ENCODE data around the gene PAAF1. TPM values are rescaled to one million over a fixed set of nuclear protein-coding genes. Genes with fewer than 3 reads are reported as not detected.
A peak's percentile ranks its signal among the peaks of the same experiment; 100 is the strongest.

PAAF1 gene
- total and polyA plus RNA-seq, 2 donors (not counting 1 experiment from before 2014, with no cell fraction given), result 9.2 to 17.5 TPM

GRCh38 chr11:73913472-73913871 is 36.7 kb downstream of the PAAF1 start:
- no peak for DNase-seq (ENCODE audit: low read depth in 2 of 2)
- H3K4me2 ChIP-seq (ENCODE audit: extremely low read depth, insufficient read depth, low read length), result no peak overlapping the region
- TF ChIP-seq EZH2 (IDR thresholded peaks at IDR 0.05; ENCODE audit: low read length, missing control alignments) (no peak), CTCF (conservative IDR thresholded peaks at IDR 0.05 in 1 of 2, IDR thresholded peaks at IDR 0.05 in 1 of 2; ENCODE audit: low read depth in 1 of 2, low read length in 2 of 2) (no peak)

DNA sequence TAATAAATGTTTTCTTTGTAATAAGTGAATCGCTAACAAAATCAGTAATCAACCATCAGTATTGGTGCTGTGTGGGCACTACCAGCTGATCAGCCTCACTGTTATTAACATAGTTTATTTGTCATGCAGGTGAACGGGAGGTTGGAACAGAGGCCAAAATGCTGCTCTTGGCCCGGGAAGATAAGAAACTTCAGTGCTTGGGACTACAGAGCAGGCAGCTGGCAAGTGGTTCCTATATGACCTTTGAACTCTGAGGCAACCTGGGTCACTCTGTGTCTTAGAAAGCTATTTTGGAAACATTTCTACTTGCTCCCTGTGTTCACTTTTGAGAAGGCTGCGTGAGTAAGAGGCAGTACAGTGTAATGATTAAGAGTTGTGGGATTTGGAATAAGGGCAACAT is 37.5 kb downstream of the PAAF1 start:
- H3K9ac ChIP-seq (ENCODE audit: insufficient read depth, low read length), result no peak overlapping the region
- no peaks in the 10 kb centered on the region for H3K27me3 ChIP-seq (ENCODE audit: control insufficient read depth, insufficient read depth, low read length)
- H2AFZ ChIP-seq (ENCODE audit: low read length), result no peak overlapping the region
- no peaks in the 10 kb centered on the region for H3K4me1 ChIP-seq (ENCODE audit: control insufficient read depth, extremely low read depth, insufficient read depth, low read length)
- H3K79me2 ChIP-seq (ENCODE audit: control insufficient read depth, insufficient read depth, low read length), result no peaks in the 10 kb centered on the region
- H4K20me1 ChIP-seq (ENCODE audit: control insufficient read depth, extremely low read depth, insufficient read depth, low read length), result no peaks in the 10 kb centered on the region
- no peak overlapping the region for H3K27ac ChIP-seq (ENCODE audit: insufficient read depth, low read length)
- H3K4me3 ChIP-seq (replicated peaks in 1 of 4; ENCODE audit: control extremely low read depth in 1 of 4, insufficient read depth in 1 of 4, low read depth in 3 of 4, low read length in 4 of 4), result no peak overlapping the region
- no peak overlapping the region for H3K4me2 ChIP-seq (ENCODE audit: extremely low read depth, insufficient read depth, low read length)
- no peak for DNase-seq (ENCODE audit: low read depth in 2 of 2)
- H3K9me3 ChIP-seq (ENCODE audit: control insufficient read depth, insufficient read depth, low read depth, low read length), result no peaks in the 10 kb centered on the region
- no peaks in the 10 kb centered on the region for H3K36me3 ChIP-seq (ENCODE audit: control insufficient read depth, insufficient read depth, low read length)
- TF ChIP-seq CTCF (conservative IDR thresholded peaks at IDR 0.05 in 1 of 2, IDR thresholded peaks at IDR 0.05 in 1 of 2; ENCODE audit: low read depth in 1 of 2, low read length in 2 of 2), result no peak
- no peak for TF ChIP-seq EZH2 (IDR thresholded peaks at IDR 0.05; ENCODE audit: low read length, missing control alignments)

More at GRCh38 chr11:73913472-73913871, 36.7 kb downstream of the PAAF1 start:
- Histone ChIP-seq H3K9me3 (ENCODE audit: control insufficient read depth, insufficient read depth, low read depth, low read length) (no peaks in the 10 kb centered on the region), H3K9ac (ENCODE audit: insufficient read depth, low read length) (no peak overlapping the region), H3K27me3 (ENCODE audit: control insufficient read depth, insufficient read depth, low read length) (no peaks in the 10 kb centered on the region), H3K79me2 (ENCODE audit: control insufficient read depth, insufficient read depth, low read length) (no peaks in the 10 kb centered on the region), H3K36me3 (ENCODE audit: control insufficient read depth, insufficient read depth, low read length) (no peaks in the 10 kb centered on the region), H3K4me3 (replicated peaks in 1 of 4; ENCODE audit: control extremely low read depth in 1 of 4, insufficient read depth in 1 of 4, low read depth in 3 of 4, low read length in 4 of 4) (no peak overlapping the region), H3K27ac (ENCODE audit: insufficient read depth, low read length) (no peak overlapping the region), H2AFZ (ENCODE audit: low read length) (no peak overlapping the region), H4K20me1 (ENCODE audit: control insufficient read depth, extremely low read depth, insufficient read depth, low read length) (no peaks in the 10 kb centered on the region), H3K4me1 (ENCODE audit: control insufficient read depth, extremely low read depth, insufficient read depth, low read length) (no peaks in the 10 kb centered on the region)

- Histone ChIP-seq H3K4me2 (ENCODE audit: extremely low read depth, insufficient read depth, low read length) (no peak overlapping the region), H3K27ac (ENCODE audit: insufficient read depth, low read length) (no peak overlapping the region), H4K20me1 (ENCODE audit: control insufficient read depth, extremely low read depth, insufficient read depth, low read length) (no peaks in the 10 kb centered on the region), H3K36me3 (ENCODE audit: control insufficient read depth, insufficient read depth, low read length) (no peaks in the 10 kb centered on the region), H3K9me3 (ENCODE audit: control insufficient read depth, insufficient read depth, low read depth, low read length) (no peaks in the 10 kb centered on the region), H3K27me3 (ENCODE audit: control insufficient read depth, insufficient read depth, low read length) (no peaks in the 10 kb centered on the region), H3K79me2 (ENCODE audit: control insufficient read depth, insufficient read depth, low read length) (no peaks in the 10 kb centered on the region), H3K4me3 (replicated peaks in 1 of 4; ENCODE audit: control extremely low read depth in 1 of 4, insufficient read depth in 1 of 4, low read depth in 3 of 4, low read length in 4 of 4) (no peak overlapping the region), H3K9ac (ENCODE audit: insufficient read depth, low read length) (no peak overlapping the region), H2AFZ (ENCODE audit: low read length) (no peak overlapping the region), H3K4me1 (ENCODE audit: control insufficient read depth, extremely low read depth, insufficient read depth, low read length) (no peaks in the 10 kb centered on the region)
- peak in 1 of 2 donors; percentile 65 for DNase-seq (ENCODE audit: low read depth in 2 of 2)
- TF ChIP-seq EZH2 (IDR thresholded peaks at IDR 0.05; ENCODE audit: low read length, missing control alignments) (no peak), CTCF (conservative IDR thresholded peaks at IDR 0.05 in 1 of 2, IDR thresholded peaks at IDR 0.05 in 1 of 2; ENCODE audit: low read depth in 1 of 2, low read length in 2 of 2) (no peak)
Observed at GRCh38 chr11:73916435-73916834, 39.6 kb downstream of the PAAF1 start.
